ENCODE results near the gene OR11A1. TPM values are rescaled to one million over a fixed set of nuclear protein-coding genes. Genes with fewer than 3 reads are reported as not detected.

OR11A1 gene
- total RNA-seq: not detected

GRCh38 chr6:29456971-29457370, at the start of gene OR11A1, which contains the start of gene OR2H1:
Gene OR11A1, minus strand, starts transcription at chr6:29457071. Its CDS starts 29,430 bp downstream, at chr6:29427641.
Gene OR2H1, plus strand, starts transcription at chr6:29457155. Its CDS starts 4,615 bp downstream, at chr6:29461770.

GRCh38 chr6:29487660-29488059, 30.8 kb upstream of the OR11A1 start, which contains the start of gene MAS1L:
Gene MAS1L, minus strand, starts transcription at chr6:29487956. Its CDS starts 54 bp downstream, at chr6:29487902.

GRCh38 chr6:29439006-29439405, 17.9 kb downstream of the OR11A1 start, which contains the start of gene OR10C1:
Gene OR10C1, plus strand, starts transcription at chr6:29439306. Its CDS starts 710 bp downstream, at chr6:29440016.

GRCh38 chr6:29414588-29414987, 42.3 kb downstream of the OR11A1 start, which contains the start of gene OR12D1:
Gene OR12D1, plus strand, starts transcription at chr6:29414928.

GRCh38 chr6:29395331-29395730, 61.5 kb downstream of the OR11A1 start, which contains the start of gene OR12D2:
Gene OR12D2, plus strand, starts transcription at chr6:29395631. Its CDS starts 1,069 bp downstream, at chr6:29396700.

Other genes with a start within 250 kb of the OR11A1 start
- under 0.01 TPM for gene OR14J1, start 155.4 kb downstream of the OR11A1 start, total RNA-seq
- not detected for gene OR5V1, start 88.2 kb downstream of the OR11A1 start, total RNA-seq
- gene OR12D3, start 81.8 kb downstream of the OR11A1 start, total RNA-seq: not detected
- 0.23 TPM for gene OR12D2, start 61.4 kb downstream of the OR11A1 start, total RNA-seq
- not detected for gene OR12D1, start 42.1 kb downstream of the OR11A1 start, total RNA-seq
- not detected for gene OR10C1, start 17.8 kb downstream of the OR11A1 start, total RNA-seq
- not detected for gene OR2H1, start 84 bp upstream of the OR11A1 start, total RNA-seq
- gene MAS1L, start 30.9 kb upstream of the OR11A1 start, total RNA-seq: not detected
- gene UBD, start 102.7 kb upstream of the OR11A1 start, total RNA-seq: not detected
- not detected for gene OR2H2, start 128.1 kb upstream of the OR11A1 start, total RNA-seq
- gene GABBR1, start 176.1 kb upstream of the OR11A1 start, total RNA-seq: 175 TPM
- 1.4 TPM for gene MOG, start 200.0 kb upstream of the OR11A1 start, total RNA-seq
- 0.23 TPM for gene ZFP57, start 224.1 kb upstream of the OR11A1 start, total RNA-seq